ENCODE data around the gene FAM50A. TPM values are rescaled to one million over a fixed set of nuclear protein-coding genes. Genes with fewer than 3 reads are reported as not detected.

FAM50A gene
- total and polyA plus RNA-seq, 5 experiments from 2014 or later: 25.1 to 49.2 (median 45.6) TPM

- Mint-ChIP-seq H3K36me3 (peaks cover 0 to 22% (median 0%) of the 10 kb centered on the region in 3 donors), H3K27me3 (no peaks in the 10 kb centered on the region), H3K27ac (peak overlapping the region in 1 of 10 donors; percentile 81), H3K9me3 (no peaks in the 10 kb centered on the region), H3K4me3 (no peak overlapping the region), H3K4me1 (peaks cover 8 to 30% (median 29%) of the 10 kb centered on the region in 4 donors)
- ATAC-seq (no peak), DNase-seq (no peak)
- POLR2A ChIA-PET: interaction anchor here (2.3 to 2.9 kb wide), 2 partner anchors 36 to 51 kb away, joined by 8 to 14 read pairs; partner anchors contain the start of genes RPL10 and UBL4A
These were observed 9.4 kb upstream of the FAM50A start for GRCh38 chrX:154434394-154435168.

- H3K27ac Mint-ChIP-seq: peak overlapping the region in 5 of 10 donors; percentile 27 to 93 (median 56)
- no peak for ATAC-seq
These were observed 8.7 kb upstream of the FAM50A start for GRCh38 chrX:154435171-154435733.

GRCh38 chrX:154436374-154436982 lies 7.5 kb upstream of the FAM50A start:
- Mint-ChIP-seq H3K27ac (peak overlapping the region; percentile 78 to 96 (median 90)), H3K4me1 (peaks cover 3 to 28% (median 23%) of the 10 kb centered on the region in 4 donors), H3K4me3 (peak overlapping the region; percentile 75 to 88 (median 80)), H3K27me3 (no peaks in the 10 kb centered on the region), H3K36me3 (peaks cover 0 to 18% (median 0%) of the 10 kb centered on the region in 3 donors), H3K9me3 (no peaks in the 10 kb centered on the region)
- peak; percentile 80 to 81 for ATAC-seq
- POLR2A ChIA-PET: interaction anchor here (2.3 to 2.9 kb wide), 2 partner anchors 38 to 50 kb away, joined by 8 to 14 read pairs; partner anchors contain the start of genes RPL10 and UBL4A
- DNase-seq: peak in 8 of 10 donors; percentile 27 to 75 (median 52)

More at GRCh38 chrX:154435171-154435733, 8.7 kb upstream of the FAM50A start:
- POLR2A ChIA-PET: interaction anchor here (2.3 to 2.9 kb wide), 2 partner anchors 37 to 51 kb away, joined by 8 to 14 read pairs; partner anchors contain the start of genes RPL10 and UBL4A
- Mint-ChIP-seq H3K4me3 (peak overlapping the region in 3 of 10 donors; percentile 13 to 53 (median 39)), H3K36me3 (peaks cover 0 to 24% (median 0%) of the 10 kb centered on the region in 3 donors), H3K9me3 (no peaks in the 10 kb centered on the region), H3K4me1 (peaks cover 8 to 26% (median 25%) of the 10 kb centered on the region in 4 donors), H3K27me3 (no peaks in the 10 kb centered on the region)
- DNase-seq: no peak

- Mint-ChIP-seq H3K4me1 (peaks cover 4 to 33% (median 28%) of the 10 kb centered on the region in 4 donors), H3K36me3 (peaks cover 0 to 14% (median 0%) of the 10 kb centered on the region in 3 donors), H3K4me3 (peak within 1 kb of the TSS; percentile 78 to 91 (median 82)), H3K9me3 (no peaks in the 10 kb centered on the region), H3K27me3 (no peaks in the 10 kb centered on the region), H3K27ac (peak within 1 kb of the TSS; percentile 81 to 96 (median 90))
- POLR2A ChIA-PET: interaction anchor here (0.5 kb wide), 1 partner anchor 91 kb away, joined by 3 read pairs; no protein-coding TSS in a partner anchor
- peak; percentile 23 to 78 (median 57) for DNase-seq
- peak; percentile 60 to 72 for ATAC-seq
These were observed 6.8 kb upstream of the FAM50A start, which contains the start of gene GDI1 for GRCh38 chrX:154436983-154437752. Gene GDI1 (plus strand): TSS chrX:154437154. CDS start chrX:154437255, 101 bp downstream.

- peaks cover 0 to 10% (median 0%) of the 10 kb centered on the region in 3 donors for H3K36me3 Mint-ChIP-seq
- H3K27ac Mint-ChIP-seq: peak overlapping the region in 9 of 10 donors; percentile 37 to 94 (median 81)
- H3K4me3 Mint-ChIP-seq: peak overlapping the region; percentile 68 to 91 (median 81)
- ATAC-seq: no peak
- no peaks in the 10 kb centered on the region for H3K9me3 Mint-ChIP-seq
- POLR2A ChIA-PET: interaction anchor here (0.8 to 2.9 kb wide), 6 partner anchors 9 to 61 kb away, joined by 3 to 8 read pairs (median 4); partner anchors contain the start of genes ATP6AP1, RPL10, TAFAZZIN and UBL4A
- DNase-seq: no peak
- H3K4me1 Mint-ChIP-seq: peaks cover 4 to 33% (median 28%) of the 10 kb centered on the region in 4 donors
- H3K27me3 Mint-ChIP-seq: no peaks in the 10 kb centered on the region
These were observed 5.7 kb upstream of the FAM50A start for GRCh38 chrX:154437971-154438893.

GRCh38 chrX:154439841-154440240 lies 4.1 kb upstream of the FAM50A start:
- POLR2A ChIA-PET: interaction anchor here (0.6 to 2.9 kb wide), 4 partner anchors 12 to 83 kb away, joined by 3 to 8 read pairs (median 4); partner anchors contain the start of genes ATP6AP1 and UBL4A
- Mint-ChIP-seq H3K9me3 (no peaks in the 10 kb centered on the region), H3K27ac (peak overlapping the region in 2 of 10 donors; percentile 49 to 51), H3K4me3 (peak overlapping the region in 1 of 10 donors; percentile 14), H3K4me1 (peaks cover 4 to 36% (median 30%) of the 10 kb centered on the region in 4 donors), H3K36me3 (peaks cover 0 to 8% (median 0%) of the 10 kb centered on the region in 3 donors), H3K27me3 (no peaks in the 10 kb centered on the region)
- DNase-seq (no peak), ATAC-seq (no peak)

GRCh38 chrX:154440623-154441357 lies 3.2 kb upstream of the FAM50A start:
- peaks cover 0 to 8% (median 0%) of the 10 kb centered on the region in 3 donors for H3K36me3 Mint-ChIP-seq
- peak overlapping the region in 1 of 10 donors; percentile 37 for H3K4me3 Mint-ChIP-seq
- no peak for DNase-seq
- POLR2A ChIA-PET: interaction anchor here (0.6 to 2.9 kb wide), 9 partner anchors 8 to 45 kb away, joined by 3 to 11 read pairs (median 5); partner anchors contain the start of genes ATP6AP1, PLXNA3 and UBL4A
- ATAC-seq: no peak
- H3K4me1 Mint-ChIP-seq: peaks cover 4 to 39% (median 30%) of the 10 kb centered on the region in 4 donors
- no peaks in the 10 kb centered on the region for H3K9me3 Mint-ChIP-seq
- peak overlapping the region in 4 of 10 donors; percentile 43 to 53 (median 48) for H3K27ac Mint-ChIP-seq
- no peaks in the 10 kb centered on the region for H3K27me3 Mint-ChIP-seq

GRCh38 chrX:154441564-154441963 lies 2.4 kb upstream of the FAM50A start:
- H3K4me3 Mint-ChIP-seq: peak overlapping the region in 4 of 10 donors; percentile 11 to 78 (median 24)
- DNase-seq: no peak
- peak overlapping the region in 7 of 10 donors; percentile 24 to 89 (median 61) for H3K27ac Mint-ChIP-seq
- peaks cover 4 to 37% (median 27%) of the 10 kb centered on the region in 4 donors for H3K4me1 Mint-ChIP-seq
- no peak for ATAC-seq
- no peaks in the 10 kb centered on the region for H3K27me3 Mint-ChIP-seq
- POLR2A ChIA-PET: interaction anchor here (0.6 to 2.6 kb wide), 9 partner anchors 9 to 44 kb away, joined by 3 to 11 read pairs (median 5); partner anchors contain the start of gene PLXNA3
- no peaks in the 10 kb centered on the region for H3K9me3 Mint-ChIP-seq
- H3K36me3 Mint-ChIP-seq: peaks cover 0 to 6% (median 0%) of the 10 kb centered on the region in 3 donors

- peaks cover 0 to 12% (median 0%) of the 10 kb centered on the region in 3 donors for H3K36me3 Mint-ChIP-seq
- no peak for DNase-seq
- H3K4me1 Mint-ChIP-seq: peaks cover 4 to 40% (median 27%) of the 10 kb centered on the region in 4 donors
- POLR2A ChIA-PET: interaction anchor here (0.7 to 2.6 kb wide), 8 partner anchors 10 to 49 kb away, joined by 3 to 11 read pairs (median 6); partner anchors contain the start of genes PLXNA3 and SLC10A3
- H3K9me3 Mint-ChIP-seq: no peaks in the 10 kb centered on the region
- H3K27ac Mint-ChIP-seq: peak overlapping the region in 5 of 10 donors; percentile 17 to 85 (median 55)
- H3K4me3 Mint-ChIP-seq: peak overlapping the region in 3 of 10 donors; percentile 7 to 78 (median 34)
- no peaks in the 10 kb centered on the region for H3K27me3 Mint-ChIP-seq
- no peak for ATAC-seq
These were observed 1.8 kb upstream of the FAM50A start for GRCh38 chrX:154441984-154442707.
